Measurements from ENCODE around the gene SLC17A8. TPM values are rescaled to one million over a fixed set of nuclear protein-coding genes. Genes with fewer than 3 reads are reported as not detected.
"Not testable (repeated sequence)": the region's sequence is repeated elsewhere in the genome, so short reads cannot be mapped to it uniquely, and the experiment has no call there.

The SLC17A8 gene
- total RNA-seq, 1 experiment from 2014 or later, result not detected

GRCh38 chr12:100414739-100415138, 57.9 kb downstream of the SLC17A8 start:
- DNase-seq (ENCODE audit: extremely low read depth, low read depth), result no peak

GRCh38 chr12:100422646-100423045, 65.8 kb downstream of the SLC17A8 start:
- DNase-seq (ENCODE audit: extremely low read depth, low read depth), result no peak

GRCh38 chr12:100426145-100426544, 69.3 kb downstream of the SLC17A8 start:
- DNase-seq (ENCODE audit: extremely low read depth, low read depth), result no peak

- DNase-seq (ENCODE audit: extremely low read depth, low read depth), result no peak
Measured at GRCh38 chr12:100427078-100427477, 70.2 kb downstream of the SLC17A8 start.

DNA sequence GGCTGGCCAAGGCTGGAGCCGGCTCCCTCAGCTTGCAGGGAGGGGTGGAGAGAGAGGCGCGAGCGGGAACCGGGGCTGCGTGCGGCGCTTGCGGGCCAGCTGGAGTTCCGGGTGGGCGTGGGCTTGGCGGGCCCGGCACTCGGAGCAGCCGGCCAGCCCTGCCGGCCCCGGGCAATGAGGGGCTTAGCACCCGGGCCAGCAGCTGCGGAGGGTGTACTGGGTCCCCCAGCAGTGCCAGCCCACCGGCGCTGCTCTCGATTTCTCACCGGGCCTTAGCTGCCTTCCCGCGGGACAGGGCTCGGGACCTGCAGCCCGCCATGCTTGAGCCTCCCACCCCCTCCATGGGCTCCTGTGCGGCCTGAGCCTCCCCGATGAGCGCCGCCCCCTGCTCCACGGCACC, 73.4 kb downstream of the SLC17A8 start:
- DNase-seq (ENCODE audit: extremely low read depth, low read depth), result not testable (repeated sequence)

DNA sequence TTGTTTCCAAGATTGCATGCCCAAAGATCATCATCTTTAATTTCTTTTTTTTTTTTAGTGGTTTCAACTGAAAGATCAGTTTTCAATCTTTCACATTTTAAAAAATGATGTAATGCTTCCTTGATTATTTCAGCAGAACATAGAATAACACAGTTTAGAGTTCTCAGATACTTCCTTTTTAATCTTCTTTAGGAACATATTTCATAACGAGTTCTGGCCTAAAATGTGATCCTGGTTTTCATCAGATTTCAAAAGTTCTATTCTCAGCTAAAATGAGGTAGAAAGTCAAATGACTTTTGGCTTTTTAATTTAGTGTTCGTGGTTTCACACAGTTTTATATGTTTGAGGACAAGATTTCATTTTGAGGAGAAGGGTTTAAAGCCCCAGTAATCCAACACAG, 76.8 kb downstream of the SLC17A8 start:
- DNase-seq (ENCODE audit: extremely low read depth, low read depth), result no peak

- DNase-seq (ENCODE audit: extremely low read depth, low read depth), result no peak
Measured at GRCh38 chr12:100434177-100434576, 77.3 kb downstream of the SLC17A8 start.

- DNase-seq (ENCODE audit: extremely low read depth, low read depth), result no peak
Measured at GRCh38 chr12:100435957-100436356, 79.1 kb downstream of the SLC17A8 start.

GRCh38 chr12:100437038-100437841, 80.4 kb downstream of the SLC17A8 start:
- DNase-seq (ENCODE audit: extremely low read depth, low read depth), result no peak

DNA sequence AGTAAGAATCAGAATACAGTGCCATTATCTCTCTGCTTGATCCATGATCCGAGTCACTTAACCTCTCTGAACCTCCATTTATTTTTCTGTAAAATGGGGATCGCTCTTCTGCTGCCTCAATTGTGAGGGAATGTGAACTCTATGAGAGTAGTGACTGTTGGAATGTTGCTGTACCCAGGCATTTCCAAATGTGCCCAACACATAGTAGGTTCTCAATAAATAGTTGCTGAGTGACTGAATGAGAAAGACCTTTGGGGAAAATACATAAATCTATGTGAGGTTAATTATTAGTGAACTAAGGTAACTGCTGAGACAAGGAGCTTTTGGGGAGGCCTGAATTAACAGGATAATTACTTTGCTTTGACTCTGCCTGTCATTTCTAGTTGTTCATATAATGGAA, 82.9 kb downstream of the SLC17A8 start:
- DNase-seq (ENCODE audit: extremely low read depth, low read depth), result no peak

GRCh38 chr12:100442403-100442802, 85.5 kb downstream of the SLC17A8 start:
- no peak for DNase-seq (ENCODE audit: extremely low read depth, low read depth)

DNA sequence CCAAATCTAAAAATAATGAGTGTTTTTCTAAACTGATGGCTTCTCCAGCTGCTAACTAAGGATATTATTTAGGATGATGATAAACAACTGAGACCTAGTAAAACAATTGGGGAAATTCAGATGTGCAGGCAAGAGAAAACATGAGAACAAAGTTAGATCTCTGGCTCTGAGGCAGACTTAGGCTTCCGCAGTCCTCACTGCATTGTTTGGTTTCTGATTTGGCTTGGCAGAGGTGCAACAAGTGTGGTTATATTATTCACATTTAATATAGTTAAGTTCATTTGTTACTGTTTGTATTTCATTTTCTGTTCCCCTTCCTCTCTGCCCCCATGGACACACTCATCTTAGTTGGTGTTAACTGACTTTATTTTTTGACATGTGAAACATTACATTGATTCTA, 86.6 kb downstream of the SLC17A8 start:
- DNase-seq (ENCODE audit: extremely low read depth, low read depth), result no peak

DNA sequence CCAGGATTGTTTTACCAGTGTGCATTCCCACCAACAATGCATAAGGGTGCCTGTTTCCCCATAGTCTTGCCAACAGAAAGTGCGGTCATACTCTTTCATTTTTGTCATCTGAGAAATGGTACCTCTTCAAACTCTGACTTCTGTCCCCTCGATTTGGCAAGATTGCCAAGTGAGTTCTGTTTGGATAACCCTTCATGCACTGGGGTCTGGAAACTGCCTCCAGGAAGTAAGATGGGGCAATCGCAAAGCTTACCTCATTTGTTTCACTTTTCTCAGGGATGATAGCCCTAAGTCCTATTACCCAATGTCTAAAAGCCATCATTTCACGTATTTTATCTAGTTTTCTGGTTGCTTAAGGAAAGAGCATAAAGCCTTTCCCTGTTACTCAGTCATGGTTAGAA, 88.2 kb downstream of the SLC17A8 start:
- DNase-seq (ENCODE audit: extremely low read depth, low read depth), result no peak

DNA sequence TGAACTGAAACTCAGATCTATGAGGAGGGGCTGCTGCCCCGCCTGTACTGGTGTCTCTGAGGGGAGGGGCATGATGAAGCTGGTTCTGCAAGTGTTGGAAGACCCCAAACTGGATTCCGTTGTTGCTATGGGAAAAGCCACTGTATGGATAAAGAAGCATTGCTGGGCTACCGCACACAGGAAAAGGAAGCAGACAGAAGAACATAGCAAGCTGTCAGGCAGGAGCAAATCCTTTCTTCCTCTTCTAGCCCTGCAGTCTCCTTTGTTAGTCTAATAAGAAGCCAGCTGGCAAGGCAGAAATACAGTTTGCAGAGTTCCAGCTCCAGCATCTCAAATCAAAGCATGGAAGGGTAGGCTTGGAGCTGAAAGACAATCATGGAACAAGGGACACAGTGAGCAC, 90.5 kb downstream of the SLC17A8 start:
- DNase-seq (ENCODE audit: extremely low read depth, low read depth), result no peak

- no peak for DNase-seq (ENCODE audit: extremely low read depth, low read depth)
Measured at GRCh38 chr12:100448656-100449055, 91.8 kb downstream of the SLC17A8 start.

DNA sequence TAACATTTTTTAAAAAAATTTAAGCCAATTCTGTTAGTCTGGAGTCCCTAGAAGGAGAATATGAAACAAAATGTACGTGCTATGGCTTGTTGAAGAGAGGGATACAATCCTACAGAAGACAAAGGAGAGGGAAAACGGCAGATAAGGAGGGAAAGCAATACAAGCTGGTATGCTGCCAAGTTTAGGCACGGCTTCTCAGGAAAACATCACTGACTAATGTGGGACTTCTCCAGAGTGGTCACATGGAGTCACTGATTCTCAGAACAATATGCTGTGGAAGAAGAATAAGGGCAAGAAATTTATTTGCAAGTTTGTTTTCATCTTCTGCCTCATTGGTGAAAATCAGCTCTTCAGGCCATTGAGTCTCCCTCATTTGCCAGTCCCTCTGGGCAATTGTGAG, 93.9 kb downstream of the SLC17A8 start:
- DNase-seq (ENCODE audit: extremely low read depth, low read depth), result no peak

GRCh38 chr12:100453951-100454350, 97.1 kb downstream of the SLC17A8 start:
- no peak for DNase-seq (ENCODE audit: extremely low read depth, low read depth)

DNA sequence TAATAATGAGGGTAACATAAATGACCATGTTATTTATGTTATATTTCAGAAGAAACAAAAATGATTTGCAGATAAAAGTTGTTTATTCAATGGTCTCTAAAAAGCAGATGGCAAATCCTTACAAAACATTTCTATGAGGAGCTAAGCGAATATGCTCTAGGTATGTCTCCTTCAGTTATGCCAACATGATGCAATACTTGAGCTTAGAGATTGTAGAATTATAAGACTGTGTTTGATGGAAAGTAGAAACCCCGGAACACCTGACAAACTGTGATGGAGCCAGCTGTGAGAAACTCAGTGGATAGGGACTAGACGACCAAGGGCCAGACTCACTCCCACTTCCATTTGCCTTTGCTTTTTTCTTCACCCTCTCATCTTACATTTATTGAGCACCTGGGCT, 99.0 kb downstream of the SLC17A8 start:
- DNase-seq (ENCODE audit: extremely low read depth, low read depth), result no peak

DNA sequence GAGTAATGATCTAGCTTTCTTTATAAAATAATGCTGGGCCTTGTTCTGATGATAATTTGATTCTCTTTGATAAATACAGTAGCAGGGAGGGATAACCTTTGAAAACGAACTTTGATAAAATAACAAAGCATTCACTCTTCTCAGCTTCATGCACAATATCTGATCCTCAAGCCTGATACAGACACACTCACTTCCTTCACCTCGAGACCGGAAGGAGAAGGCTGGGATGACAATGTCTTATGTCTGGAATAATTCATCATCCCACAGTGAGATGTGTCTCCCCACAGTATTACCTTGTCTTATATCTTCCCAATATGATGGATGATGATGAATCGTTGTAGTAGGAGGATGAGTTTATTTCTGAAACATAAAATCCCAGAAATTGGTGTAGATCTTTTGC, 101.3 kb downstream of the SLC17A8 start:
- DNase-seq (ENCODE audit: extremely low read depth, low read depth), result no peak

DNA sequence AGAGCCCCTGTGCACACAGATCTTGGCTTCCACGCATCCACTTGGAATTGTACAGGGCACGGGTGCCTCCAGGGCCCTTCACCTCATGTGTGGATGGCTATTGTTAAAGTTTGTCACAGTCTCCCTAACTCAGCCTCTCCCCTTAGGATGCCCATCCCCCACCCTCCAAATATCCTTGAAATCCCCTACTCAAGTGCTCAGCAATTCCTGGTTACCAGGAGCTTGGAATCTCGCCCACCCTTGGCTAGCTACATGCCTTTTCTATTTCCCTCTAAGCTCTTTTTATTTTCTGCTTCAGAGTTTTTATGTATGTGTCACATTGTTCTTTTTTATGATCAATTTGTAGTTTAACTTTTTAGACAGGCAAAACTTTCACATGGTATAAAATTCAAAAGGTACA, 103.8 kb downstream of the SLC17A8 start:
- DNase-seq (ENCODE audit: extremely low read depth, low read depth), result no peak

DNA sequence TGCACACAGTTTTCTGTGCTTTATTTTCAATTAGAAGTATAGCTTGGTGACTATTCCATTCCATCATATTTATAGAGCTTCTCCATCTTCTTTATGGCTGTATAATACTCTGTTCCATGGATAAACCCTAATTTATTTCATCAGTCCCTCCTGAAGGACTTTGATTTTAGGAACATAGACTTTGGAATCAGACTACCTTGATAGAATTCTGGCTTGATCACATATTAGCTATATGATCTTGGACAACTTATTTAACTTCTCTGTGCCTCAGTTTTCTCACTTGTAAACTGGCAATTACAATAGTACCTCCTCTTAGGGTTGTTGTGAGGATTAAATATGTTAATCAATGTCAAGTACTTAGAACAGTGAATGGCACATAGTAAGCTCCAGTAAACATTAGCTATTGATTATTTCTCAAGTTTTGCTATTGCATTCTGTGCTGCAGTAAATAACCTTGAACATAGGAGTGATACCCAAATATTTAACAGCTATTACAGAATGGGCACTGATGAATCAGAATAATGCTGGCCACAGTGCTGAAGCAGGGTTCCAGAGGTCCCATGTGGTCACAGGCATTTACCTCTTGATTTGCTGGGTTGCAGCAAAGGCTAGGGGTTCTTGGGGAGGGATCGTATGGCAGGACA, 104.6 kb downstream of the SLC17A8 start:
- DNase-seq (ENCODE audit: extremely low read depth, low read depth), result no peak

- DNase-seq (ENCODE audit: extremely low read depth, low read depth), result no peak
Measured at GRCh38 chr12:100463661-100464060, 106.8 kb downstream of the SLC17A8 start.

Measured in NCI-H460 (cell line).